HepG2 (cell line): ENCODE measurements around the gene MINDY1. TPM values are rescaled to one million over a fixed set of nuclear protein-coding genes. Genes with fewer than 3 reads are reported as not detected.

Experiments used
- AKNA ChIP-seq: sonication (generic); formaldehyde crosslinking; IDR thresholded peaks from 2 replicates; pipeline ENCODE4 v1.4.0; 2020; ENCODE audit warnings: missing genetic modification reagents, borderline replicate concordance
- CCAR2 ChIP-seq: fragments of 200-400 bp; formaldehyde crosslinking; optimal IDR thresholded peaks from 2 replicates; pipeline ENCODE3; 2018; ENCODE audit warnings: low read depth, mild to moderate bottlenecking, low read length, moderate library complexity
- CEBPB ChIP-seq: IDR thresholded peaks from 2 replicates; pipeline ENCODE4 v1.6.1; 2011; ENCODE audit warnings: low read depth, low read length, improper control_type of control experiment, borderline replicate concordance
- HMGA1 ChIP-seq: sonication (generic); formaldehyde crosslinking; conservative IDR thresholded peaks from 2 replicates; pipeline ENCODE4 v1.4.0; 2020; ENCODE audit warnings: missing genetic modification reagents
- JUNB ChIP-seq: sonication (generic); formaldehyde crosslinking; IDR thresholded peaks from 2 replicates; pipeline ENCODE4 v1.8.0; 2022; ENCODE audit warnings: missing genetic modification reagents, mild to moderate bottlenecking, borderline replicate concordance
- PAWR ChIP-seq: sonication (generic); formaldehyde crosslinking; IDR thresholded peaks from 2 replicates; pipeline ENCODE4 v1.4.0; 2020; ENCODE audit warnings: missing genetic modification reagents, mild to moderate bottlenecking, borderline replicate concordance
- POLR2AphosphoS2 ChIP-seq: IDR thresholded peaks from 2 replicates; pipeline ENCODE4 v1.6.1; 2011; ENCODE audit warnings: low read depth, low read length, improper control_type of control experiment
- SRSF4 ChIP-seq: fragments of 200-400 bp; formaldehyde crosslinking; IDR thresholded peaks from one replicate; pipeline ENCODE4 v1.6.1; 2018; ENCODE audit warnings: mild to moderate bottlenecking, low read depth, low read length, moderate library complexity; ENCODE audit not compliant: poor library complexity, severe bottlenecking
- ZBTB7A ChIP-seq: sonication (generic); formaldehyde crosslinking; IDR thresholded peaks from 2 replicates; pipeline ENCODE4 v1.8.0; 2022; ENCODE audit warnings: mild to moderate bottlenecking, missing genetic modification reagents
- ZNF263 ChIP-seq: sonication (generic); formaldehyde crosslinking; IDR thresholded peaks from 2 replicates; pipeline ENCODE4 v1.4.0; 2020; ENCODE audit warnings: missing genetic modification reagents
- ZNF264 ChIP-seq: sonication (generic); formaldehyde crosslinking; IDR thresholded peaks from 2 replicates; pipeline ENCODE4 v1.4.0; 2020; ENCODE audit warnings: missing genetic modification reagents
- ZNF335 ChIP-seq: sonication (generic); formaldehyde crosslinking; IDR thresholded peaks from 2 replicates; pipeline ENCODE4 v1.4.0; 2020; ENCODE audit warnings: missing genetic modification reagents
- ZNF383 ChIP-seq: sonication (generic); formaldehyde crosslinking; IDR thresholded peaks from 2 replicates; pipeline ENCODE4 v1.4.0; 2020; ENCODE audit warnings: missing genetic modification reagents, mild to moderate bottlenecking, borderline replicate concordance
- ZNF570 ChIP-seq: sonication (generic); formaldehyde crosslinking; IDR thresholded peaks from 2 replicates; pipeline ENCODE4 v1.4.0; 2020; ENCODE audit warnings: mild to moderate bottlenecking, missing genetic modification reagents, borderline replicate concordance
- polyA plus RNA-seq, 8 experiments: library from polyadenylated mRNA; depleted of rRNA in 3 of 8; stranded (reverse) in 7 of 8; unstranded in 1 of 8; fragments of >200 nt; fragmentation: Illumina TruSeq in 4 of 8; extraction: Trizol in 4 of 8; gene quantifications; 2 replicates each; pipeline versions ENCODE4 v1.2.1 to v1.2.3, GENCODE V29; 2011 to 2016; ENCODE audit warnings: low read depth in 4 of 8, missing spikeins in 1 of 8, mixed read lengths in 1 of 8; ENCODE audit not compliant: insufficient read depth in 1 of 8
- total RNA-seq, 5 experiments: library from RNA; depleted of rRNA; stranded (reverse); fragments of >200 nt; fragmentation: Illumina TruSeq; extraction: Trizol; gene quantifications; 2 replicates each; pipeline ENCODE4 v1.2.3, GENCODE V29; 2016; ENCODE audit warnings: low read depth in 1 of 5
- TF ChIP-seq, protein P1 (sequence below): sonication (generic); formaldehyde crosslinking; IDR thresholded peaks from 2 replicates; pipeline ENCODE4 v1.5.0; 2020; ENCODE audit warnings: mild to moderate bottlenecking, missing genetic modification reagents, borderline replicate concordance
- TF ChIP-seq, protein P2 (sequence below): sonication (generic); formaldehyde crosslinking; IDR thresholded peaks from 2 replicates; pipeline ENCODE4 v1.4.0; 2020; ENCODE audit warnings: mild to moderate bottlenecking, missing genetic modification reagents

Gene MINDY1
- total and polyA plus RNA-seq, 2 of the 13 experiments (the other 11 are each of a cell fraction or from before 2014, with no cell fraction given), result 11.1 to 15.0 TPM

GRCh38 chr1:151012684-151013471, 6.2 kb upstream of the MINDY1 start (continued):
- TF ChIP-seq, protein P1, sequence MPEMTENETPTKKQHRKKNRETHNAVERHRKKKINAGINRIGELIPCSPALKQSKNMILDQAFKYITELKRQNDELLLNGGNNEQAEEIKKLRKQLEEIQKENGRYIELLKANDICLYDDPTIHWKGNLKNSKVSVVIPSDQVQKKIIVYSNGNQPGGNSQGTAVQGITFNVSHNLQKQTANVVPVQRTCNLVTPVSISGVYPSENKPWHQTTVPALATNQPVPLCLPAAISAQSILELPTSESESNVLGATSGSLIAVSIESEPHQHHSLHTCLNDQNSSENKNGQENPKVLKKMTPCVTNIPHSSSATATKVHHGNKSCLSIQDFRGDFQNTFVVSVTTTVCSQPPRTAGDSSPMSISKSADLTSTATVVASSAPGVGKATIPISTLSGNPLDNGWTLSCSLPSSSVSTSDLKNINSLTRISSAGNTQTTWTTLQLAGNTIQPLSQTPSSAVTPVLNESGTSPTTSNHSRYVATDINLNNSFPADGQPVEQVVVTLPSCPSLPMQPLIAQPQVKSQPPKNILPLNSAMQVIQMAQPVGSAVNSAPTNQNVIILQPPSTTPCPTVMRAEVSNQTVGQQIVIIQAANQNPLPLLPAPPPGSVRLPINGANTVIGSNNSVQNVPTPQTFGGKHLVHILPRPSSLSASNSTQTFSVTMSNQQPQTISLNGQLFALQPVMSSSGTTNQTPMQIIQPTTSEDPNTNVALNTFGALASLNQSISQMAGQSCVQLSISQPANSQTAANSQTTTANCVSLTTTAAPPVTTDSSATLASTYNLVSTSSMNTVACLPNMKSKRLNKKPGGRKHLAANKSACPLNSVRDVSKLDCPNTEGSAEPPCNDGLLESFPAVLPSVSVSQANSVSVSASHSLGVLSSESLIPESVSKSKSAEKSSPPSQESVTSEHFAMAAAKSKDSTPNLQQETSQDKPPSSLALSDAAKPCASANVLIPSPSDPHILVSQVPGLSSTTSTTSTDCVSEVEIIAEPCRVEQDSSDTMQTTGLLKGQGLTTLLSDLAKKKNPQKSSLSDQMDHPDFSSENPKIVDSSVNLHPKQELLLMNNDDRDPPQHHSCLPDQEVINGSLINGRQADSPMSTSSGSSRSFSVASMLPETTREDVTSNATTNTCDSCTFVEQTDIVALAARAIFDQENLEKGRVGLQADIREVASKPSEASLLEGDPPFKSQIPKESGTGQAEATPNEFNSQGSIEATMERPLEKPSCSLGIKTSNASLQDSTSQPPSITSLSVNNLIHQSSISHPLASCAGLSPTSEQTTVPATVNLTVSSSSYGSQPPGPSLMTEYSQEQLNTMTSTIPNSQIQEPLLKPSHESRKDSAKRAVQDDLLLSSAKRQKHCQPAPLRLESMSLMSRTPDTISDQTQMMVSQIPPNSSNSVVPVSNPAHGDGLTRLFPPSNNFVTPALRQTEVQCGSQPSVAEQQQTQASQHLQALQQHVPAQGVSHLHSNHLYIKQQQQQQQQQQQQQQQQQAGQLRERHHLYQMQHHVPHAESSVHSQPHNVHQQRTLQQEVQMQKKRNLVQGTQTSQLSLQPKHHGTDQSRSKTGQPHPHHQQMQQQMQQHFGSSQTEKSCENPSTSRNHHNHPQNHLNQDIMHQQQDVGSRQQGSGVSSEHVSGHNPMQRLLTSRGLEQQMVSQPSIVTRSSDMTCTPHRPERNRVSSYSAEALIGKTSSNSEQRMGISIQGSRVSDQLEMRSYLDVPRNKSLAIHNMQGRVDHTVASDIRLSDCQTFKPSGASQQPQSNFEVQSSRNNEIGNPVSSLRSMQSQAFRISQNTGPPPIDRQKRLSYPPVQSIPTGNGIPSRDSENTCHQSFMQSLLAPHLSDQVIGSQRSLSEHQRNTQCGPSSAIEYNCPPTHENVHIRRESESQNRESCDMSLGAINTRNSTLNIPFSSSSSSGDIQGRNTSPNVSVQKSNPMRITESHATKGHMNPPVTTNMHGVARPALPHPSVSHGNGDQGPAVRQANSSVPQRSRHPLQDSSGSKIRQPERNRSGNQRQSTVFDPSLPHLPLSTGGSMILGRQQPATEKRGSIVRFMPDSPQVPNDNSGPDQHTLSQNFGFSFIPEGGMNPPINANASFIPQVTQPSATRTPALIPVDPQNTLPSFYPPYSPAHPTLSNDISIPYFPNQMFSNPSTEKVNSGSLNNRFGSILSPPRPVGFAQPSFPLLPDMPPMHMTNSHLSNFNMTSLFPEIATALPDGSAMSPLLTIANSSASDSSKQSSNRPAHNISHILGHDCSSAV, result no peak
- no peak for TF ChIP-seq ZNF570 (CRISPR knock-in tag)
- TF ChIP-seq HMGA1 (CRISPR knock-in tag), result no peak
- TF ChIP-seq PAWR, result no peak
- TF ChIP-seq ZNF264, result peak; percentile 90
- no peak for TF ChIP-seq ZNF263
- TF ChIP-seq SRSF4, result no peak
- no peak for TF ChIP-seq AKNA
- no peak for TF ChIP-seq ZNF335 (CRISPR knock-in tag)
- TF ChIP-seq ZNF383 (CRISPR knock-in tag), result no peak
- no peak for TF ChIP-seq CCAR2
- no peak for TF ChIP-seq CEBPB
- TF ChIP-seq ZBTB7A (CRISPR knock-in tag), result no peak
- TF ChIP-seq, protein P2, sequence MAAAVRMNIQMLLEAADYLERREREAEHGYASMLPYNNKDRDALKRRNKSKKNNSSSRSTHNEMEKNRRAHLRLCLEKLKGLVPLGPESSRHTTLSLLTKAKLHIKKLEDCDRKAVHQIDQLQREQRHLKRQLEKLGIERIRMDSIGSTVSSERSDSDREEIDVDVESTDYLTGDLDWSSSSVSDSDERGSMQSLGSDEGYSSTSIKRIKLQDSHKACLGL (CRISPR knock-in tag), result no peak
- TF ChIP-seq POLR2AphosphoS2, result no peak
- no peak for TF ChIP-seq JUNB (CRISPR knock-in tag)
